ENCODE results near the gene RNF25. TPM values are rescaled to one million over a fixed set of nuclear protein-coding genes. Genes with fewer than 3 reads are reported as not detected.

RNF25 gene
- total RNA-seq, 1 experiment from 2014 or later, result 42.3 TPM

DNA sequence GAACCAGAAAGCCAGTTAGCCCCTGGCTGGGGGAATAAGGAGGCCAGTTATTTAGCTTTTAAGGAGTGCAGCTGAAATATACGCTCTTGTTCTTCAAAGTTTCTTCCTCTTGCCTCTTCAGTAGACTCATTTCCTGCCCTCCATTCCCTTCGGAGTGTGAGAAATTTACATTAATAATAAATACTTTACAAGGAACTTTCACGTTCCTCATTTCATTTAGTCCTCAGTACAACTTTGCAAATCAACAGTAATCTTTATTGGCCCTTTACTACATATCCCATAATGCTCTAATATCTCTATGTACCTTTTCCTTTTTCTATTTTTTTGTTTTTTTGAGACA lies 48.5 kb downstream of the RNF25 start:
- no peak for DNase-seq (ENCODE audit: low read depth)

DNA sequence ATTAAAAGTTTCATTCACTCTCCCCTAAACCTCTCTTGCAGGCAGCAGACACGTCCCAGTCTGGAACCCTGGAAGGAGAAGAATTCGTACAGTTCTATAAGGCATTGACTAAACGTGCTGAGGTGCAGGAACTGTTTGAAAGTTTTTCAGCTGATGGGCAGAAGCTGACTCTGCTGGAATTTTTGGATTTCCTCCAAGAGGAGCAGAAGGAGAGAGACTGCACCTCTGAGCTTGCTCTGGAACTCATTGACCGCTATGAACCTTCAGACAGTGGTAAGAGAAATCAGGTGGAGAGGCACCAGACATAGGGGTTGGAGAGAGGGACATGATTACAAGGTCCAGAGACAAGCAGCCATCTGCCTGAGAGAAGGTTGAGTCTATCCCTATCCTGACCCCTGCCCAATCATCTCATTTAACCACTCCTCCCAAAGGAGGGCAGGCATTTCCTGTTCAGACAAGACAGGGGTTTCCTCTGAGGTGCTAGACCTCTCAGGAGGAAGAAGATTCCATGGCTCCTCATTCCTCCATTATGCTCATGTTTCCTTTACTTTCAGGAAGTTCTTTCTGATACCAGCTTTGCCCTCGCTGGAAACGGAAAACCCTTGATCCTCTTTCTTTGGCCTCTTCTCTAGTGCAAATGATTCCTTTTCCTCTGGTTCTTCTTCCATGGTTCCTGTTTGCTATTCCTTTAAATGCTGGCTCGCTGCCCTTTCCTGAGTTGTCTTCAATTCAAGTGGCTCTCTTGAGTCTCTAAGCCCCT lies 49.0 kb downstream of the RNF25 start:
- no peak for DNase-seq (ENCODE audit: low read depth)

DNA sequence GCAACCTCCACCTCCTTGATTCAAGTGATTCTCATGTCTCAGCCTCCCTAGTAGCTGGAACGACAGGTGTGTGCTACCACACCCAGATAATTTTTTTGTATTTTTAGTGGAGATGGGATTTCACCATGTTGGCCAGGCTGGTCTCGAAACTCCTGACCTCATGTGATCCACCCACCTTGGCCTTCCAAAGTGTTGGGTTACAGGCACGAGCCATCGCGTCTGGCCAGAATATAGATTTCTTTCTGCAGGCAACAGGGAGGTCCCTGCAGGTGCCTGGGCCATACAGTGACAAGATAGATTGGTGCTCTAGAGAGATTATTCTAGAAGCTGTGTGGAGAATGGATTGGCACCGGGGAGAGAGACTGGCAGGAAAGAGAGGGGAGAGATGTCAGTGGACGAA lies 50.8 kb downstream of the RNF25 start:
- no peak for DNase-seq (ENCODE audit: low read depth)

DNA sequence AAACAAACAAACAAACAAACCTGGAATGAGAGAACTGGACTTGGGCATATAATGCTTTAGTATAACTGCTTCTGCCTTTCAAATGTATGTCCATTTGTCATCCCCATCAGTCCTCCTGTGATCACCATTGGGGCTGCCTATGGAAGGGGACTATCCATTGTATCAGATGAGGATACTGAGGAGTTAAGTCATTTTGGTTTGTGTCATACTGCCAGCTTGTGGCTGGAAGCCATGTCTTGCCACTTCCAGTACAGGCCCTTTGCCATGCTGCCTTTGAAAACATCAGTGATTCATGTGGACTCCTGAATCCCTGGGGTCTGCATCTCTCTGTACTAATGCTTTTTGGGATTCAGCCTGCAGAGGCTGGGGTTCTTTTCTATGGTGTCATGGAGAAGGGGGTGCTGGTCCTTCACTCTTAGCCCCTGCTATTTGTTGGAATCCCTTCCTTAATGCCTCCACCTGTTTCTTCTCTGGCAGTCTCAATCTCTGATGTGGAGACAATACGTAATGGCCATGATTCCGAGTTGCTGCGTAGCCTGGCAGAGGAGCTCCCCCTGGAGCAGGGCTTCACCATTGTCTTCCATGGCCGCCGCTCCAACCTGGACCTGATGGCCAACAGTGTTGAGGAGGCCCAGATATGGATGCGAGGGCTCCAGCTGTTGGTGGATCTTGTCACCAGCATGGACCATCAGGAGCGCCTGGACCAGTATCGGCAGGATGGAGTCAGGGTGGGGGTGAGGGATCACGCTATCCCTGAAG lies 53.5 kb downstream of the RNF25 start:
- DNase-seq (ENCODE audit: low read depth), result no peak

GRCh38 chr2:218615868-218616315 lies 55.9 kb downstream of the RNF25 start:
- DNase-seq (ENCODE audit: low read depth), result no peak

Other genes with a start within 250 kb of the RNF25 start
- gene USP37, start 103.7 kb downstream of the RNF25 start, total RNA-seq (2014; rRNA removed; shearing (Covaris generic)), result 11.4 and 16.1 TPM in 2 replicates
- 94.2 and 118 TPM in 2 replicates for gene CNOT9, start 103.2 kb downstream of the RNF25 start, total RNA-seq (2014; rRNA removed; shearing (Covaris generic))
- gene PLCD4, start 64.1 kb downstream of the RNF25 start, total RNA-seq (2014; rRNA removed; shearing (Covaris generic)), result 0.06 TPM in 1 of 2 replicates, not detected in the other
- 7.3 and 7.6 TPM in 2 replicates for gene ZNF142, start 12.4 kb downstream of the RNF25 start, total RNA-seq (2014; rRNA removed; shearing (Covaris generic))
- gene BCS1L, start 12.3 kb downstream of the RNF25 start, total RNA-seq (2014; rRNA removed; shearing (Covaris generic)), result 53.3 and 59.9 TPM in 2 replicates
- gene STK36, start 84 bp upstream of the RNF25 start, total RNA-seq (2014; rRNA removed; shearing (Covaris generic)), result 13.9 and 28.7 TPM in 2 replicates
- gene TTLL4, start 38.8 kb upstream of the RNF25 start, total RNA-seq (2014; rRNA removed; shearing (Covaris generic)), result 13.7 and 15.4 TPM in 2 replicates
- gene CYP27A1, start 110.1 kb upstream of the RNF25 start, total RNA-seq (2014; rRNA removed; shearing (Covaris generic)), result 0.77 and 0.80 TPM in 2 replicates
- not detected in 2 replicates for gene PRKAG3, start 159.8 kb upstream of the RNF25 start, total RNA-seq (2014; rRNA removed; shearing (Covaris generic))
- gene WNT6, start 187.8 kb upstream of the RNF25 start, total RNA-seq (2014; rRNA removed; shearing (Covaris generic)), result 0.23 TPM in 1 of 2 replicates, not detected in the other
- gene WNT10A, start 208.8 kb upstream of the RNF25 start, total RNA-seq (2014; rRNA removed; shearing (Covaris generic)), result 0.11 and 0.12 TPM in 2 replicates

Measured in Daoy (cell line).